Measurements from ENCODE around the gene FLRT2. TPM values are rescaled to one million over a fixed set of nuclear protein-coding genes. Genes with fewer than 3 reads are reported as not detected.

Gene FLRT2
- total RNA-seq, 1 experiment from 2014 or later: 0.17 TPM

DNA sequence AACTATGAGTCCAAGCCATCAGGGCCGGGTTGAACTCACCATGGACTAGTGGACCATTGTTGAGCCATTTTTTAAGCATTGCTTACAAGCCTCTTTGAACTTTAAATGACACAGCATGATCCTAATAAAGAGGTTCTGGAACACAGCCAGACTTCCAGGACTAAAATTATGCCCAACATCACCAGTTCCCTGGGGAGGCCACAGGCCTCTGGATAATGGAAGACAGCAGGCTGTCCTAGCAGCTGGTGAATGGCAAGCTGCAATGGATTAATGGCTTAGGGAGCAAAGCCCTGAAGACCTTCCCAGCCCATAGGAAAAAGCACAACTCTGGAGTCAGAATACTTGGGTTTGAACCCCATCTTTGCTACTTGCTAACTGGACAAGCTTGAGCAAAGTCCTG is 71.3 kb downstream of the FLRT2 start:
- Histone ChIP-seq H3K9ac (ENCODE audit: low read length) (no peak overlapping the region), H3K9me3 (ENCODE audit: control insufficient read depth in 1 of 2, insufficient read depth in 1 of 2, low read depth in 1 of 2, low read length in 2 of 2) (peaks cover 3 to 15% of the 10 kb centered on the region in 2 experiments; a peak in 2 of 4 replicates), H3K4me2 (ENCODE audit: low read length) (no peak overlapping the region), H3K4me1 (ENCODE audit: control insufficient read depth in 1 of 2, insufficient read depth in 2 of 2, low read length in 2 of 2) (no peaks in the 10 kb centered on the region), H4K20me1 (ENCODE audit: insufficient read depth) (no peaks in the 10 kb centered on the region), H3K4me3 (replicated peaks in 1 of 2; ENCODE audit: low read depth in 1 of 2, low read length in 2 of 2) (no peak overlapping the region), H2AFZ (ENCODE audit: low read depth, low read length, poor library complexity, severe bottlenecking) (no peak overlapping the region), H3K27ac (ENCODE audit: low read depth, low read length) (no peak overlapping the region), H3K27me3 (ENCODE audit: insufficient read depth, low read length) (no peaks in the 10 kb centered on the region), H3K79me2 (ENCODE audit: insufficient read depth, low read length) (no peaks in the 10 kb centered on the region), H3K9me2 (ENCODE audit: insufficient read depth) (no peaks in the 10 kb centered on the region), H3K36me3 (ENCODE audit: control insufficient read depth in 1 of 2, insufficient read depth in 2 of 2, low read length in 2 of 2) (no peaks in the 10 kb centered on the region)
- DNase-seq (ENCODE audit: low read depth, low spot score) (no peak), ATAC-seq (no peak)
- BruUV-seq (replicated peaks): no TSS peak
- ChIA-PET POLR2A (no interaction called here), RAD21 (ENCODE audit: low non-redundant PET in 1 of 2, low total read pairs in 2 of 2, uncharacterized antibody in 2 of 2, unreplicated experiment in 2 of 2) (no interaction called here), CTCF (no interaction called here)
- intact Hi-C loops (cut with micrococcal nuclease): no loop called here
- TF ChIP-seq ZFX (IDR thresholded peaks at IDR 0.05) (no peak), FOSL1 (IDR thresholded peaks at IDR 0.05; ENCODE audit: low read depth) (no peak)

DNA sequence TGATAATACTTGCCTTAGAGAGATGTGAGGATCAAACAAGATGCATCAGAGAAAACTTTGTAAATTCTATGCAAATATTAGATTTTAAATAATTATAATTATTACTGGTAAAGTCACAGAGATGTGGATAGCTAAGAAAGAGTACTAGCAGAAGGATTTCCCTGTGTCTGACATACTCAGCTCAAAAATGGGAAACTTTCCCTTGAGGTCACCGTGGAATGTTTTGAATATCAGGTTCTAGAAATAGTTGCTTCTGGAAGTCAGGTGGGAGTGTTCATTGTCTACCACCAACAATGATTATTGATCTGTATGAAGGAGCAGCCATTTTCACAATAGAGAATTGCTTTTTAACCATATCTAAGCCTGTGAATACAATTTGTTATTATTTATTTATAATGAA is 71.7 kb downstream of the FLRT2 start:
- Histone ChIP-seq H3K79me2 (ENCODE audit: insufficient read depth, low read length) (no peaks in the 10 kb centered on the region), H3K36me3 (ENCODE audit: control insufficient read depth in 1 of 2, insufficient read depth in 2 of 2, low read length in 2 of 2) (no peaks in the 10 kb centered on the region), H2AFZ (ENCODE audit: low read depth, low read length, poor library complexity, severe bottlenecking) (no peak overlapping the region), H3K9me2 (ENCODE audit: insufficient read depth) (no peaks in the 10 kb centered on the region), H3K27me3 (ENCODE audit: insufficient read depth, low read length) (no peaks in the 10 kb centered on the region), H3K27ac (ENCODE audit: low read depth, low read length) (no peak overlapping the region), H3K9ac (ENCODE audit: low read length) (no peak overlapping the region), H3K4me1 (ENCODE audit: control insufficient read depth in 1 of 2, insufficient read depth in 2 of 2, low read length in 2 of 2) (no peaks in the 10 kb centered on the region), H3K4me2 (ENCODE audit: low read length) (no peak overlapping the region), H3K4me3 (replicated peaks in 1 of 2; ENCODE audit: low read depth in 1 of 2, low read length in 2 of 2) (no peak overlapping the region), H3K9me3 (ENCODE audit: control insufficient read depth in 1 of 2, insufficient read depth in 1 of 2, low read depth in 1 of 2, low read length in 2 of 2) (peaks cover 3 to 15% of the 10 kb centered on the region in 2 experiments; a peak in 2 of 4 replicates), H4K20me1 (ENCODE audit: insufficient read depth) (no peaks in the 10 kb centered on the region)
- ATAC-seq (no peak), DNase-seq (ENCODE audit: low read depth, low spot score) (no peak)
- ChIA-PET RAD21 (ENCODE audit: low non-redundant PET in 1 of 2, low total read pairs in 2 of 2, uncharacterized antibody in 2 of 2, unreplicated experiment in 2 of 2) (no interaction called here), CTCF (no interaction called here), POLR2A (no interaction called here)
- BruUV-seq (replicated peaks): no TSS peak
- TF ChIP-seq SP1 (IDR thresholded peaks at IDR 0.05; ENCODE audit: low read depth) (no peak), POLR2A (IDR thresholded peaks at IDR 0.05; ENCODE audit: borderline replicate concordance, extremely low read depth, insufficient read depth, insufficient read length) (no peak), JUND (IDR thresholded peaks at IDR 0.05) (no peak), ZNF274 (IDR thresholded peaks at IDR 0.05; ENCODE audit: low read depth, low read length) (no peak), POLR2AphosphoS5 (IDR thresholded peaks at IDR 0.05; ENCODE audit: low read depth, low read length) (no peak), YY1 (IDR thresholded peaks at IDR 0.05; ENCODE audit: extremely low read depth, insufficient replicate concordance, low read depth, low read length) (no peak), ZBTB33 (IDR thresholded peaks at IDR 0.05; ENCODE audit: extremely low read depth, insufficient replicate concordance, low read length) (no peak), SRF (IDR thresholded peaks at IDR 0.05; ENCODE audit: low read depth) (no peak), SIN3A (IDR thresholded peaks at IDR 0.05; ENCODE audit: low read depth) (no peak), CTCF (IDR thresholded peaks at IDR 0.05 in 2 of 3, conservative IDR thresholded peaks at IDR 0.05 in 1 of 3; ENCODE audit: borderline replicate concordance in 1 of 3, insufficient read depth in 1 of 3, low read depth in 2 of 3, low read length in 2 of 3) (no peak), TCF7L2 (IDR thresholded peaks at IDR 0.05; ENCODE audit: borderline replicate concordance, extremely low read depth, insufficient read depth, insufficient read length) (no peak), CBX3 (IDR thresholded peaks at IDR 0.05; ENCODE audit: low read depth) (no peak), ELF1 (IDR thresholded peaks at IDR 0.05; ENCODE audit: borderline replicate concordance, low read depth) (no peak)
- TF ChIP-seq, protein P1, sequence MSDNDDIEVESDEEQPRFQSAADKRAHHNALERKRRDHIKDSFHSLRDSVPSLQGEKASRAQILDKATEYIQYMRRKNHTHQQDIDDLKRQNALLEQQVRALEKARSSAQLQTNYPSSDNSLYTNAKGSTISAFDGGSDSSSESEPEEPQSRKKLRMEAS (IDR thresholded peaks at IDR 0.05): no peak
- intact Hi-C loops (cut with micrococcal nuclease): no loop called here

Measured in HCT116 (cell line).